IMR-90 (cell line): ENCODE results near the gene BMAL2.

Experiments
- BHLHE40 ChIP-seq: fragments of 150-350 bp; IDR thresholded peaks from 2 replicates; pipeline ENCODE4 v1.6.1; 2016; ENCODE audit warnings: mild to moderate bottlenecking, low read depth, low read length
- CTCF ChIP-seq: conservative IDR thresholded peaks from 2 replicates; pipeline ENCODE4 v1.5.1; 2012; ENCODE audit warnings: mild to moderate bottlenecking, low read depth, low read length, improper control_type of control experiment
- FOS ChIP-seq: fragments of 150-350 bp; IDR thresholded peaks from 2 replicates; pipeline ENCODE4 v1.6.1; 2016; ENCODE audit warnings: low read depth, low read length
- MAFK ChIP-seq: IDR thresholded peaks from 2 replicates; pipeline ENCODE4 v1.6.1; 2012; ENCODE audit warnings: low read depth, low read length, improper control_type of control experiment
- MAZ ChIP-seq: IDR thresholded peaks from 2 replicates; pipeline ENCODE4 v1.6.1; 2012; ENCODE audit warnings: low read depth, mild to moderate bottlenecking, low read length, improper control_type of control experiment, moderate library complexity, borderline replicate concordance
- MXI1 ChIP-seq: IDR thresholded peaks from 2 replicates; pipeline ENCODE4 v1.6.1; 2012; ENCODE audit warnings: low read depth, mild to moderate bottlenecking, low read length, moderate library complexity, borderline replicate concordance
- POLR2A ChIP-seq: IDR thresholded peaks from 2 replicates; pipeline ENCODE4 v1.6.1; 2012; ENCODE audit warnings: mild to moderate bottlenecking, low read depth, low read length
- RAD21 ChIP-seq: IDR thresholded peaks from 2 replicates; pipeline ENCODE4 v1.6.1; 2012; ENCODE audit warnings: low read length, improper control_type of control experiment
- RCOR1 ChIP-seq: IDR thresholded peaks from 2 replicates; pipeline ENCODE4 v1.6.1; 2012; ENCODE audit warnings: mild to moderate bottlenecking, low read length, improper control_type of control experiment; ENCODE audit not compliant: insufficient replicate concordance
- RFX5 ChIP-seq: IDR thresholded peaks from 2 replicates; pipeline ENCODE4 v1.8.0; 2012; ENCODE audit warnings: low read depth, mild to moderate bottlenecking, low read length, moderate library complexity
- SMC3 ChIP-seq: fragments of 150-350 bp; IDR thresholded peaks from 2 replicates; pipeline ENCODE4 v1.6.1; 2016; ENCODE audit warnings: low read depth, mild to moderate bottlenecking, antibody characterized with exemption, low read length, moderate library complexity
- TF ChIP-seq, protein P1 (sequence below): fragments of 150-350 bp; IDR thresholded peaks from 2 replicates; pipeline ENCODE4 v1.6.1; 2016; ENCODE audit warnings: low read depth, mild to moderate bottlenecking, low read length, moderate library complexity, borderline replicate concordance
- TF ChIP-seq, protein P2 (sequence below): fragments of 150-350 bp; IDR thresholded peaks from 2 replicates; pipeline ENCODE4 v1.6.1; 2017; ENCODE audit warnings: mild to moderate bottlenecking, antibody characterized with exemption, low read length, low read depth

- TF ChIP-seq CTCF (no peak), MXI1 (no peak), BHLHE40 (no peak), POLR2A (no peak), FOS (no peak), RAD21 (no peak), RFX5 (no peak), SMC3 (no peak), MAZ (no peak), RCOR1 (no peak), MAFK (no peak)
- TF ChIP-seq, protein P1, sequence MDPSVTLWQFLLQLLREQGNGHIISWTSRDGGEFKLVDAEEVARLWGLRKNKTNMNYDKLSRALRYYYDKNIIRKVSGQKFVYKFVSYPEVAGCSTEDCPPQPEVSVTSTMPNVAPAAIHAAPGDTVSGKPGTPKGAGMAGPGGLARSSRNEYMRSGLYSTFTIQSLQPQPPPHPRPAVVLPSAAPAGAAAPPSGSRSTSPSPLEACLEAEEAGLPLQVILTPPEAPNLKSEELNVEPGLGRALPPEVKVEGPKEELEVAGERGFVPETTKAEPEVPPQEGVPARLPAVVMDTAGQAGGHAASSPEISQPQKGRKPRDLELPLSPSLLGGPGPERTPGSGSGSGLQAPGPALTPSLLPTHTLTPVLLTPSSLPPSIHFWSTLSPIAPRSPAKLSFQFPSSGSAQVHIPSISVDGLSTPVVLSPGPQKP = no peak
- TF ChIP-seq, protein P2, sequence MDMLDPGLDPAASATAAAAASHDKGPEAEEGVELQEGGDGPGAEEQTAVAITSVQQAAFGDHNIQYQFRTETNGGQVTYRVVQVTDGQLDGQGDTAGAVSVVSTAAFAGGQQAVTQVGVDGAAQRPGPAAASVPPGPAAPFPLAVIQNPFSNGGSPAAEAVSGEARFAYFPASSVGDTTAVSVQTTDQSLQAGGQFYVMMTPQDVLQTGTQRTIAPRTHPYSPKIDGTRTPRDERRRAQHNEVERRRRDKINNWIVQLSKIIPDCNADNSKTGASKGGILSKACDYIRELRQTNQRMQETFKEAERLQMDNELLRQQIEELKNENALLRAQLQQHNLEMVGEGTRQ = no peak
Observed at GRCh38 chr12:27296674-27297073, 36.0 kb upstream of the BMAL2 start.
